HG03064 (cell line): ENCODE measurements around the gene CYP39A1.
A peak's percentile ranks its signal among the peaks of the same experiment; 100 is the strongest.

Experiments
- ATAC-seq: cut with Tn5 transposase; IDR thresholded peaks from one replicate; pipeline ENCODE4 v1.9.1; 2021; ENCODE audit warnings: low read depth; ENCODE audit not compliant: unreplicated experiment

Gene CYP39A1

GRCh38 chr6:46652603-46653438 lies at the start of gene CYP39A1, which contains the start of gene SLC25A27:
CYP39A1 (minus strand) TSS chr6:46652818; CDS start chr6:46652582, 236 bp downstream.
SLC25A27 (plus strand) TSS chr6:46652975; CDS start chr6:46653193, 218 bp downstream.
- ATAC-seq, result peak; percentile 100

- no peak for ATAC-seq
These were observed 47.4 kb upstream of the CYP39A1 start for GRCh38 chr6:46699970-46700369.

DNA sequence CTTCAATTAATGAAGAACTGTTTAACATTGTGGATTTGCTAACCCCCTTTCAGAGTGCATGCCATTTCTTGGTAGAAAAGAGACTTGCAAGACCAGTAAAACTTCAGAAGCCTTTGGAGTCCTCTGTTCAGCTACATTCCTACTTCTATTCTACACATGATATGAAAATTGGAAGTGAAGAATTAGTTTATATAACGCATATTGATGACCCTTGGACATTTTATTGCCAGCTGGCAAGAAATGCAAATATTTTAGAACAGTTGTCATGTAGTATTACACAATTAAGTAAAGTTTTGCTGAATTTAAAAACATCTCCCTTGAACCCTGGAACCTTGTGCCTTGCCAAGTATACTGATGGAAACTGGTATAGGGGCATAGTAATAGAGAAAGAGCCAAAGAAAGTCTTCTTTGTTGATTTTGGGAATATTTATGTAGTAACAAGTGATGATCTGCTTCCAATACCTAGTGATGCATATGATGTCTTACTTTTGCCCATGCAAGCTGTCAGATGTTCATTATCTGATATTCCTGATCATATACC lies 38.4 kb upstream of the CYP39A1 start:
- ATAC-seq, result no peak

- no peak for ATAC-seq
These were observed 37.6 kb upstream of the CYP39A1 start for GRCh38 chr6:46690141-46690755.

- no peak for ATAC-seq
These were observed 37.0 kb upstream of the CYP39A1 start for GRCh38 chr6:46689657-46690056.

DNA sequence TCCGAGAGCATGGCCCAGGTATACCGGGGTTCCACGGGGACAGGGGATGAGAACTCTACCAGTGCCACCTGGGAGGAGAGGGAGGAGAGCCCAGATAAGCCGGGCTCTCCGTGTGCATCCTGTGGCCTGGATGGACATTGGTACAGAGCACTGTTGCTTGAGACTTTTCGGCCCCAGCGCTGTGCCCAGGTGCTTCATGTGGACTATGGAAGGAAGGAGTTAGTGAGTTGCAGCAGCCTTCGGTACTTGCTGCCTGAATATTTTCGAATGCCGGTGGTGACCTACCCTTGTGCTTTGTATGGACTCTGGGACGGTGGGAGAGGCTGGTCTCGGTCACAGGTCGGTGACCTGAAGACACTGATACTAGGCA lies 36.3 kb upstream of the CYP39A1 start:
- ATAC-seq, result no peak

GRCh38 chr6:46688117-46688965 lies 35.7 kb upstream of the CYP39A1 start:
- ATAC-seq, result no peak

GRCh38 chr6:46687619-46688097 lies 35.0 kb upstream of the CYP39A1 start, which contains the start of gene TDRD6:
TDRD6 (plus strand) TSS chr6:46687885; CDS start chr6:46688129, 244 bp downstream.
- ATAC-seq, result no peak

GRCh38 chr6:46684771-46685170 lies 32.2 kb upstream of the CYP39A1 start:
- ATAC-seq, result no peak

DNA sequence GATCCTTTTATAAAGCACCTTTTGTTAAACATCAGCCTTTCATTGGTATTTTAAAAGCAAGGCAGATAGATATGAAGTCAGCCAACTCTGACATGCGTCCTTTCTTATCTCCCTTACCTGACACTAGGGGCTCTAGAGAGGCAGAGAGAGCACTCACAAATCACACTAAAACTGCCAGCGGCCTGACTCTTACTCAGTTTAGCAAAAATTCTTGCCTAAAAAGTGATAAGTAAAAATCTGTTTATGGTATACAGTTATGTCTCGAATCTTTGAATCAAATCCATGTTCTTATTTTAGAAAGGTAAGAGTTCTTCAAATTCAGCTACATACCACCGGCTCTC lies 24.7 kb upstream of the CYP39A1 start:
- no peak for ATAC-seq

- no peak for ATAC-seq
These were observed 24.1 kb upstream of the CYP39A1 start for GRCh38 chr6:46676604-46677313.

DNA sequence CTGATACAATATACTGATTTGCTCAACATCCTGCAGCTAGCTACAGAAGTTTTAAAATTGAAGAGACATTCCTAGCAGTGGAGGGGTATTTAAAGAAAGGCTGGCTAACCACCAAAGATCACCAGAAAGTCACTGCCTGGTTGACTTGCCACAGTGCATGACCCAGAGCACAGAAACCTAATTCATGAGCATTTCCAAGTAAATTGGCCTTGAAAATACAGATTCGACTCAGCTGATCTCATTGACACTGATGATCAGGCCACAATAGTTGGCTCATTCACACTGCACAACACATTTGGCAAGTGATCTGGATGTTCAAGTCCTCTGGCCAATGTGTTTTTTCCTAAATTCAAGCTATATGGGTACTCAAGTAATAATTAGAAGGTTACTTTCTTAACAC lies 21.8 kb upstream of the CYP39A1 start:
- no peak for ATAC-seq

GRCh38 chr6:46667377-46667776 lies 14.8 kb upstream of the CYP39A1 start:
- ATAC-seq, result no peak

DNA sequence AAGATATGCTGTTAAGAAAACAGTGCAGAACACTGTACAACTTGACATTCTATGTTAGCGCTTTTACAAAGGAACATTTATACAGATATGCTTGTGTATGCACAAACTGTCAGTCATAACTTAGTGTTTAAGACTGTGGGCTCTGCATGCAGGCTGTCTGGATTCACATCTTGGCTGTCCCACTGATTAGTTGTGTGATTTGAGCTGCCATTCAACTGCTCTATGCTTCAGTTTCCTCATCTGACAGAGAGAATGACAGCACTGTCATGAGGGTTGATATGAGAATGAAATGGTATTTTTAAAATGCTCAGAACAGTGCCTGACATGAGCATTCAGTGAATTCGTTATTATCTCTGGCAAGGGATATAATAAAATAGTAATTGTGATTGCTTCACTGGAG lies 8.9 kb upstream of the CYP39A1 start:
- no peak for ATAC-seq

DNA sequence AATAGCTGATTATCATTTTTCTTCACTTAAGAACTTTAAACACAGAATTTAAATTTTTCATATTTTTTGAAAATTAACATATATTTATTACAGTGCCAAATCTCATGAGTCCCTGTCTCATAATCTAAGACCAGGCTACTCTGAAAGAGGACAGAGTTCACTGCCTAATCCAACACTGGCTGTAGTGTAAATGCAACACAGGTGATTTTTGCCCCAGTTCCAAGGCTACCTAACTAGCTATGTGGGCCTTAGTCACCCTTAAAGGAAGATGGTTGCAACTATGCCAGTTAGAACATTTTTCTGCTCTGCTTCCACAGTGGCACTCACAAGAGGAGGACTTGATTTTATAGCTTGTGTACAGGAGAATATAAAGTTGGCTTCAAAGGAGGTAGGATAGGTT lies 5.0 kb upstream of the CYP39A1 start:
- no peak for ATAC-seq

- ATAC-seq, result no peak
These were observed 3.2 kb upstream of the CYP39A1 start for GRCh38 chr6:46655803-46656202.

DNA sequence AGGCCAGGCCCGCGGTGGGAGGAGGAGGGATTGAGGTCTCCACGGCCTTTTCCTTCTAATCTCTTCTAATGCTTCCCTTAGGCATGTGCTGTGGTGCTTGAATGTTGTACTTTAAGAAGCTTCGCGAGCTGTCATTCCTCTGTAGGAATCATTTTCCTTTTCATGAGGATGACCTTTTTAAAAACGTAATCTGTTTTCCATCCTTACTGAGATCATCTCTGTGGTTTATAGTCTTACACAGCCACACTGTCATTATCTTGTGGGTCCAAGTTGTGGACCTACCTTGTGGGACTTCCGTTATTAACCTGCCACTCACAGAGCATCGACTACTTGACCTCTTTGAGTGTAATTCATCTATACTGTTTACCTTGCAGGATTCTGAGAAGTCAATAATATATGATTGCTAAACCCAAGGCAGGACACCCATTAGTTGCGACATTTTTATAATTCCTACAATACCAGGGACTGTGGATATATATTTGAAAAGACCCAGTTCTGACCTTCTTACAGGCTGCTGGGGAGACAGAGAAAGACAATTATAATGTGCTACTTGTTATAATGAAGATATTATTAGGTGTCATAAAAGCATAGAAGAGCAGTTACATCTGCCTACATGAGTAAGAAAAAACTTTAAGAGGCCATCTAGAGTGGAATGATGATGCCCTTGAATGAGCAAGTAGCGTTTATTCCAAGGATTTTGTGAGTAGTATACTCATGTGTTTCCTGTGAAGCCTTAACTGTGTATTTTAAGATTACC lies 999 bp upstream of the CYP39A1 start:
- no peak for ATAC-seq

DNA sequence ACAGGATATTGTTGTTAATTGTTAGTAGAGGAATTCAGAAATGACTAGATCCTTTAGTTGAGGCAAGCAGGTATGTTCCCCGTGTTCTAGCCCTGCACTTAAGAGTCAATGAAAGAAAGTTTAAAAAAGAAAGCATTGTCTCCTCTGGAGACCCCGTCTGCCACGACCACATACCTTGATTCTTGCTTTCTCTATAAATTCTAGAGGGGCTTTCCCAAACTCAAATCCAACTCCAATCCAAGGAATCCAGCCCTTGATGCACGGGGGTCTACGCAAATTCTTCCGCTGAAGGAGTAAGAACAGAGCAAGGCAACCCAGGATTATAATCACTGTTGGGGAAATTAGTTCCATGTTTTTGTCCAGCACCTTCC lies 401 bp downstream of the CYP39A1 start:
- ATAC-seq, result no peak

DNA sequence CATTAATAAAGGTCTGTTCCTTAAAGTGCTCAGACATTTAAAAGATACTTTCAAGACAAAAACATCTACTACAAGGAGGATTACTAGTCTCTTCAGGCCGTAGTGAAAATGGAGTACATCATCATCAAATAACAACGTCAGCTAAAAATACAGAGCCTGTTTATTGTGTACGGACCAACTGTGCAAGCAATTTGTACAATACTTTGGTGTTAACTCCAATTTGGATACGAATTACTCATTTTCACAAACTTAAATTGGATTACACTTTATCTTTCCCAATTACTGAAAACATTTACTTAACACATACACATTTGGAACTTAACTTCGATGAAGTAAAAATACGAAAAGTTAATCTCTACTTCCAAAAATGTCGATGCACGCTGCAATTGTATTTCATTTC lies 802 bp downstream of the CYP39A1 start:
- no peak for ATAC-seq
